ENCODE measurements around the gene OR13D1. TPM values are rescaled to one million over a fixed set of nuclear protein-coding genes. Genes with fewer than 3 reads are reported as not detected.
"Not testable (repeated sequence)": the region's sequence is repeated elsewhere in the genome, so short reads cannot be mapped to it uniquely, and the experiment has no call there.

OR13D1 gene
- total RNA-seq, 2 donors from 2014 or later = not detected

GRCh38 chr9:104700306-104700705, 6.0 kb downstream of the OR13D1 start:
- DNase-seq = no peak
- intact Hi-C loops (cut with DNase I) = no loop called here

DNA sequence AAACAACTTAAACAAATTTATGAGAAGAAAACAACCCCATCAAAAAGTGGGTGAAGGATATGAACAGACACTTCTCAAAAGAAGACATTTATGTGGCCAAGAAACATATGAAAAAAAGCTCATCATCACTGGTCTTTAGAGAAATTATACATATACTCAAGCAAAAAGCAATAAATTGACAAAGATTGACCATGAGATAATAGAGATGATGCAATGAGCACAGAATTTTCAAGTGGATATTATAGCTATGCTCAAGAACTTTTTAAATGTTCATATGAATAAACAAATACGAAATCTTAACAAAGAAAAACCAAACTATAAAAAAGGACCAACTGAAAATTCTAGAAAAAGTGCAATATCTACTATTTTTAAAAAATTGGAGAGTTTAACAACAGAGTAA, 14.4 kb downstream of the OR13D1 start:
- H3K4me1 ChIP-seq; H3K36me3 ChIP-seq; H3K27me3 ChIP-seq; H3K9me3 ChIP-seq; H3K4me3 ChIP-seq; DNase-seq; H3K27ac ChIP-seq; H3K9ac ChIP-seq (ENCODE audit: low read depth in 2 of 2, low read length in 2 of 2); intact Hi-C loops (cut with DNase I): not testable (repeated sequence)

More at GRCh38 chr9:104700306-104700705, 6.0 kb downstream of the OR13D1 start:
- Histone ChIP-seq H3K9me3 (no peaks in the 10 kb centered on the region), H3K27me3 (no peaks in the 10 kb centered on the region), H3K9ac (ENCODE audit: low read depth in 2 of 2, low read length in 2 of 2) (no peak overlapping the region), H3K36me3 (no peaks in the 10 kb centered on the region), H3K4me1 (no peaks in the 10 kb centered on the region), H3K27ac (no peak overlapping the region), H3K4me3 (no peak overlapping the region)
- no peak for TF ChIP-seq CTCF (IDR thresholded peaks at IDR 0.05)

GRCh38 chr9:104711604-104712003, 17.3 kb downstream of the OR13D1 start:
- no peak for DNase-seq
- no peaks in the 10 kb centered on the region for H3K36me3 ChIP-seq
- H3K27ac ChIP-seq = no peak overlapping the region
- no peaks in the 10 kb centered on the region for H3K27me3 ChIP-seq
- no peak for TF ChIP-seq CTCF (IDR thresholded peaks at IDR 0.05)
- no peaks in the 10 kb centered on the region for H3K4me1 ChIP-seq
- H3K9ac ChIP-seq (ENCODE audit: low read depth in 2 of 2, low read length in 2 of 2) = no peak overlapping the region
- no peak overlapping the region for H3K4me3 ChIP-seq
- intact Hi-C loops (cut with DNase I) = no loop called here
- H3K9me3 ChIP-seq = no peaks in the 10 kb centered on the region

DNA sequence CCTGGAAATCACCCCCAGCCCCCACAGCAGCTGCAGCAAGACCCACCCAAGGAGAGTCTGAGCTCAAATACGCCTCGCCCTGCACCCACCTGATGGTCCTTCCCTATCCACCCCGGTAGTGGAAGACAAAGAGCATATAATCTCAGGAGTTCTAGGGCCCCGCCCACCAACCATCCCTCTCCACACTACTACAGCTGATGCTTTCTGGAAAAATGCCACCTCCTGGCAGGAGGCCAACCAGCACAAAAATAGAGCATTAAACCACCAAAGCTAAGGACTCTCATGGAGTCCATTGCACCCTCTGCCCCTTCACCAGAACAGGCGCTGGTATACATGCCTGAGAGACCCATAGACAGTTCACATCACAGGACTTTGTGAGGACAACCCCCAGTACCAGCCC, 30.7 kb downstream of the OR13D1 start:
- no peak overlapping the region for H3K4me3 ChIP-seq
- intact Hi-C loops (cut with DNase I) = no loop called here
- no peaks in the 10 kb centered on the region for H3K9me3 ChIP-seq
- DNase-seq = no peak
- no peaks in the 10 kb centered on the region for H3K4me1 ChIP-seq
- H3K9ac ChIP-seq (ENCODE audit: low read depth in 2 of 2, low read length in 2 of 2) = no peak overlapping the region
- no peak overlapping the region for H3K27ac ChIP-seq
- TF ChIP-seq CTCF (IDR thresholded peaks at IDR 0.05) = no peak
- no peaks in the 10 kb centered on the region for H3K36me3 ChIP-seq
- H3K27me3 ChIP-seq = no peaks in the 10 kb centered on the region

- no peaks in the 10 kb centered on the region for H3K27me3 ChIP-seq
- H3K4me3 ChIP-seq = no peak overlapping the region
- no peaks in the 10 kb centered on the region for H3K4me1 ChIP-seq
- no peak for TF ChIP-seq CTCF (IDR thresholded peaks at IDR 0.05)
- DNase-seq = no peak
- no peaks in the 10 kb centered on the region for H3K36me3 ChIP-seq
- no peak overlapping the region for H3K27ac ChIP-seq
- no peak overlapping the region for H3K9ac ChIP-seq (ENCODE audit: low read depth in 2 of 2, low read length in 2 of 2)
- H3K9me3 ChIP-seq = no peaks in the 10 kb centered on the region
- intact Hi-C loops (cut with DNase I) = no loop called here
Observed at GRCh38 chr9:104738452-104738851, 44.1 kb downstream of the OR13D1 start.

- no peak overlapping the region for H3K4me3 ChIP-seq
- no peaks in the 10 kb centered on the region for H3K9me3 ChIP-seq
- no peaks in the 10 kb centered on the region for H3K27me3 ChIP-seq
- no peak overlapping the region for H3K9ac ChIP-seq (ENCODE audit: low read depth in 2 of 2, low read length in 2 of 2)
- no peaks in the 10 kb centered on the region for H3K4me1 ChIP-seq
- no peak for TF ChIP-seq CTCF (IDR thresholded peaks at IDR 0.05)
- no peaks in the 10 kb centered on the region for H3K36me3 ChIP-seq
- no peak for DNase-seq
- H3K27ac ChIP-seq = no peak overlapping the region
- intact Hi-C loops (cut with DNase I) = no loop called here
Observed at GRCh38 chr9:104740621-104741020, 46.3 kb downstream of the OR13D1 start.

All from colonic mucosa (tissue), 4 donors.